Esophagus muscularis mucosa (tissue), 4 donors: ENCODE measurements around the gene SELENOF. TPM values are rescaled to one million over a fixed set of nuclear protein-coding genes. Genes with fewer than 3 reads are reported as not detected.

Source experiments
- DNase-seq: peaks from one replicate; pipeline ENCODE4 v3.0.0-alpha.2; 2017; ENCODE audit errors: extremely low spot score
- H3K27ac ChIP-seq, 4 donors: fragments of 200-600 bp; sonication (generic); replicated peaks in 1 of 4; 1 replicate in 3 of 4; 2 replicates in 1 of 4; pipeline ENCODE4 v1.5.1; 2016 to 2019; ENCODE audit warnings: mild to moderate bottlenecking in 1 of 4
- H3K27me3 ChIP-seq, 4 donors: fragments of 200-600 bp; sonication (generic); one replicate each; pipeline versions ENCODE4 v1.5.1 to v1.6.0; 2016 to 2019
- H3K36me3 ChIP-seq, 4 donors: fragments of 200-600 bp; sonication (generic); one replicate each; pipeline ENCODE4 v1.5.1; 2016 to 2019
- H3K4me1 ChIP-seq, 4 donors: fragments of 200-600 bp; sonication (generic); one replicate each; pipeline ENCODE4 v1.5.1; 2016 to 2019
- H3K4me3 ChIP-seq, 4 donors: fragments of 200-600 bp; sonication (generic); 1 replicate in 2 of 4; 2 replicates in 2 of 4; pipeline ENCODE4 v1.5.1; 2016 to 2019; ENCODE audit warnings: mild to moderate bottlenecking in 4 of 4, moderate library complexity in 1 of 4
- H3K9me3 ChIP-seq, 4 donors: fragments of 200-600 bp; sonication (generic); 1 replicate in 3 of 4; 2 replicates in 1 of 4; pipeline ENCODE4 v1.5.1; 2016 to 2019
- CTCF ChIP-seq, 3 experiments: fragments of 200-600 bp in 2 of 3; fragments of 450-650 bp in 1 of 3; sonication (generic) in 2 of 3; IDR thresholded peaks; one replicate each; pipeline ENCODE4 v1.5.1; 2017 to 2019; ENCODE audit warnings: antibody characterized with exemption in 3 of 3, mild to moderate bottlenecking in 2 of 3, moderate library complexity in 1 of 3
- EP300 ChIP-seq: sonication (generic); formaldehyde crosslinking; IDR thresholded peaks from one replicate; pipeline ENCODE4 v1.6.1; 2017; ENCODE audit warnings: antibody characterized with exemption
- POLR2A ChIP-seq: fragments of 450-650 bp; IDR thresholded peaks from one replicate; pipeline ENCODE4 v1.6.1; 2017; ENCODE audit warnings: antibody characterized with exemption, moderate library complexity, mild to moderate bottlenecking, low read depth
- POLR2AphosphoS5 ChIP-seq, 2 donors: sonication (generic); formaldehyde crosslinking; IDR thresholded peaks; one replicate each; pipeline ENCODE4 v1.6.1; 2017; ENCODE audit warnings: antibody characterized with exemption in 2 of 2
- WGBS: methylation state at CpG from one replicate; pipeline ENCODE4 v1.1.5; 2018; 5-methylcytosine and 5-hydroxymethylcytosine counted together
- intact Hi-C: fragments of 100-400 bp; cut with DNase I; formaldehyde crosslinking; loops from one replicate; pipeline ENCODE4 v1.15.1; 2023
- total RNA-seq, 4 donors: library from RNA; depleted of rRNA; stranded (reverse); fragments of >200 nt; gene quantifications; one replicate each; pipeline versions ENCODE4 v1.1.0 to v1.2.1, GENCODE V29; 2016

SELENOF gene
- total RNA-seq, 4 donors from 2014 or later = 76.8 to 103 (median 89.4) TPM

GRCh38 chr1:86866665-86867064, 47.3 kb downstream of the SELENOF start:
- TF ChIP-seq POLR2A = no peak
- no peak for TF ChIP-seq CTCF (IDR thresholded peaks at IDR 0.05)
- TF ChIP-seq EP300 = no peak
- no peak for TF ChIP-seq POLR2AphosphoS5 (IDR thresholded peaks at IDR 0.05)
- Histone ChIP-seq H3K9me3 (no peaks in the 10 kb centered on the region), H3K27ac (no peak overlapping the region), H3K4me1 (peaks cover 0 to 7% (median 5%) of the 10 kb centered on the region in 4 donors), H3K4me3 (no peak overlapping the region), H3K36me3 (peaks cover 0 to 4% (median 2%) of the 10 kb centered on the region in 4 donors), H3K27me3 (no peaks in the 10 kb centered on the region)
- intact Hi-C loops = no loop called here
- no peak for DNase-seq

DNA sequence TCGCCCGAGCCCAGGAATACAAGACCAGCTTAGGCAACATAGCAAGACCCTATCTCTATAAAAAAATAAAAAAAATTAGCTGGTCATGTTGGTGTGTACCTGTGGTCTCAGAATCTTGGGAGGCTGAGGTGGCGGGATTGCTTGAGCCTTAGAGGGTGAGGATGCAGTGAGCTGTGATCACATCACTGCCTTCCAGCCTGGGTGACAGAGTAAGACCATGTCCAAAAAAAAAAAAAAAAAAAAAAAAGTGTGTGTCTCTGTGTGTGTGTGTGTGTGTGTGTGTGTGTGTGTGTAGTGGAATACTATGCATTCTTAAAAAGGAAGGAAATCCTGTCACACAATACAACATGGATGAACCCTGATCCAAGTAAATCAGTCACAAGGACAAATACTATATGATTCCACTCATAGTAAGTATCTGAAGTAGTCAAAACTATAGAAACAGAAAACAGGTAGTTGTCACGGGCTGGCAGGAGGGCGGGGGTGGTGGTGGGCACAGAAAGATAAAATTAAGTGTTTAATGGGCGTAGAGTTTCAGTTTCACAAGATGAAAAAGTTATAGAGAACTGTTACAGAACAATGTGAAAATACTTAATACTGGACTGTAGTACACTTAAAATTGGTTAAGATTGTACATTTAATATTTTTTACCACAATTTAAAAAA, 47.8 kb downstream of the SELENOF start:
- H3K27ac ChIP-seq = no peak overlapping the region
- 92% methylated on average over 6 of the region's 6 CpGs for WGBS
- peaks cover 0 to 6% (median 3%) of the 10 kb centered on the region in 4 donors for H3K36me3 ChIP-seq
- H3K27me3 ChIP-seq = no peaks in the 10 kb centered on the region
- intact Hi-C loops = no loop called here
- no peak overlapping the region for H3K4me3 ChIP-seq
- no peaks in the 10 kb centered on the region for H3K9me3 ChIP-seq
- DNase-seq = no peak
- peaks cover 0 to 7% (median 5%) of the 10 kb centered on the region in 4 donors for H3K4me1 ChIP-seq
- no peak for TF ChIP-seq CTCF (IDR thresholded peaks at IDR 0.05)
- no peak for TF ChIP-seq EP300
- TF ChIP-seq POLR2A = no peak
- no peak for TF ChIP-seq POLR2AphosphoS5 (IDR thresholded peaks at IDR 0.05)

DNA sequence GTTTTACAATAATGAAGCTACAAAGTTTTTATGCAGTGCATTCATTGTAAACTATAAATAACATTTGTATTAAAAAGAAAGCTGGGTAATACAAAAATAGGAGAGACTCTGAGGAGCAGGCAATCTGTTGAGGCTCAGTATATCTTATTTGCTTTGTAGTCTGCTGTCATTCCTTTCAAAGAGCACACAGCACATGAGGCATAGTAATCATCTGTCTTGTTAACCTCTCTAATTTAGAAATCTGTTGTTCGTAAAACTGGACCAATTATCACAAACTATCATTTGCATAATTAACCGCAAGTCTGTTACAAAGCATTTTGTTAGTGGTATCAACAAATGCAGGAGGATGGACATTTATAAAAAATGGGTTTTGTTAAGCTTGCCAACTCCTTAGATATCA, 51.0 kb downstream of the SELENOF start:
- Histone ChIP-seq H3K27me3 (no peaks in the 10 kb centered on the region), H3K27ac (no peak overlapping the region), H3K4me1 (peaks cover 0 to 3% (median 0%) of the 10 kb centered on the region in 4 donors), H3K4me3 (no peak overlapping the region), H3K9me3 (no peaks in the 10 kb centered on the region), H3K36me3 (peaks cover 0 to 6% (median 3%) of the 10 kb centered on the region in 4 donors)
- intact Hi-C loops = no loop called here
- DNase-seq = no peak
- no peak for TF ChIP-seq POLR2AphosphoS5 (IDR thresholded peaks at IDR 0.05)
- no peak for TF ChIP-seq POLR2A
- no peak for TF ChIP-seq CTCF (IDR thresholded peaks at IDR 0.05)
- WGBS = 95% methylated on average over 2 of the region's 2 CpGs

DNA sequence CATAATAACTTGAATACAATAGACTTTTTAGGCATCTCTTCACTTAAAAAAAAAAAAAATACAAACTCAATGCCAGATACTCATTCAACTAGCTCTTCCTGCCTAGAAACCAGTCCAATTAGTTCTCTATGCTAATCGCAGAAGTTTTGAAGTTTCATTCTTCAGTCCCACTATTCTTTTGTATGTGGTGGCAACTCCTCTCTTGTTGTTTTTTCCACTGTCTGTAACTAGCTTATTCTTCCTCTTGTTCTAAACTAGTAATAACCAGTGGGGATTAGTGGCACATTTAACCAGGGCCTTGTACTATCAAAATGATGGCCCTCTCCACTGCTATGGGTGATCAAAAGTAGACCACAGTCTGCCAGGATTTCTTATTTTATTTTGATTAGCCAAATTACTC, 52.5 kb downstream of the SELENOF start:
- TF ChIP-seq POLR2A = no peak
- intact Hi-C loops = no loop called here
- Histone ChIP-seq H3K9me3 (no peaks in the 10 kb centered on the region), H3K4me1 (no peaks in the 10 kb centered on the region), H3K36me3 (peaks cover 0 to 6% (median 3%) of the 10 kb centered on the region in 4 donors), H3K4me3 (no peak overlapping the region), H3K27me3 (no peaks in the 10 kb centered on the region), H3K27ac (no peak overlapping the region)
- DNase-seq = no peak
- 89% methylated on average over 1 of the region's 1 CpG for WGBS

DNA sequence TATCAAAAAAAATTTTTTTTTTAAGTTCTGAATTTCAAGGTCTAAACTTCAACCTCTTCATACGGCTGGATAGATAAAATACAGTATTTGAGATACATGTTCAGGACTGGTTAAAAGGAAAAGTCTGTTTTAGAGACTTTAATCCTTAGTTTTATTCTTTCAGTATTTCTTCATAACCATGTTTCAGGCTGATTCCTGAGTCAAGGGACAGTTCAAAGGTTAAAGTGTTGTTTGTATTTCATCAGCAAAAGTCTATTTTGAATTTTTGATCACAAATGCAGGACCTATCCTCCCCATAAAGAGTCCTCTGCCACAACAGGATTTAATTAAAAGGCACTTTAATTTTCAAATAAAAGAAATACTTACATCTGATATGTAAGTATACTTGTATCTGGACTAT, 53.5 kb downstream of the SELENOF start:
- no peak for DNase-seq
- H3K9me3 ChIP-seq = no peaks in the 10 kb centered on the region
- peaks cover 0 to 6% (median 3%) of the 10 kb centered on the region in 4 donors for H3K36me3 ChIP-seq
- TF ChIP-seq CTCF (IDR thresholded peaks at IDR 0.05) (no peak), POLR2AphosphoS5 (IDR thresholded peaks at IDR 0.05) (no peak), EP300 (no peak), POLR2A (no peak)
- H3K4me3 ChIP-seq = no peak overlapping the region
- no peaks in the 10 kb centered on the region for H3K4me1 ChIP-seq
- no peak overlapping the region for H3K27ac ChIP-seq
- 94% methylated on average over 1 of the region's 1 CpG for WGBS
- no peaks in the 10 kb centered on the region for H3K27me3 ChIP-seq
- intact Hi-C loops = no loop called here
